Muscle layer of colon (tissue), 2 donors: ENCODE data around the gene KCP.

Experiments used
- H3K27ac ChIP-seq: one replicate; pipeline ENCODE4 v1.7.0; 2013; ENCODE audit warnings: low read depth, mild to moderate bottlenecking, low read length, moderate library complexity
- H3K27me3 ChIP-seq, 2 donors: one replicate each; pipeline ENCODE4 v1.7.0; 2013; ENCODE audit warnings: low read length in 2 of 2, mild to moderate bottlenecking in 2 of 2; ENCODE audit not compliant: insufficient read depth in 2 of 2, control insufficient read depth in 1 of 2
- H3K36me3 ChIP-seq: one replicate; pipeline ENCODE4 v1.7.0; 2013; ENCODE audit warnings: mild to moderate bottlenecking, low read length; ENCODE audit not compliant: insufficient read depth
- H3K4me1 ChIP-seq: one replicate; pipeline ENCODE4 v1.7.0; 2013; ENCODE audit warnings: mild to moderate bottlenecking, low read length; ENCODE audit not compliant: insufficient read depth
- H3K4me3 ChIP-seq, 2 donors: one replicate each; pipeline ENCODE4 v1.7.0; 2013; ENCODE audit warnings: low read length in 2 of 2, low read depth in 1 of 2, mild to moderate bottlenecking in 1 of 2, moderate library complexity in 1 of 2
- H3K9ac ChIP-seq: one replicate; pipeline ENCODE4 v1.7.0; 2013; ENCODE audit warnings: low read length
- H3K9me3 ChIP-seq: one replicate; pipeline ENCODE4 v1.7.0; 2013; ENCODE audit warnings: mild to moderate bottlenecking, low read length
- donor health status: abdominal sarcoma.
- donor health status: Adenocarcinoma of cecum.

KCP gene

DNA sequence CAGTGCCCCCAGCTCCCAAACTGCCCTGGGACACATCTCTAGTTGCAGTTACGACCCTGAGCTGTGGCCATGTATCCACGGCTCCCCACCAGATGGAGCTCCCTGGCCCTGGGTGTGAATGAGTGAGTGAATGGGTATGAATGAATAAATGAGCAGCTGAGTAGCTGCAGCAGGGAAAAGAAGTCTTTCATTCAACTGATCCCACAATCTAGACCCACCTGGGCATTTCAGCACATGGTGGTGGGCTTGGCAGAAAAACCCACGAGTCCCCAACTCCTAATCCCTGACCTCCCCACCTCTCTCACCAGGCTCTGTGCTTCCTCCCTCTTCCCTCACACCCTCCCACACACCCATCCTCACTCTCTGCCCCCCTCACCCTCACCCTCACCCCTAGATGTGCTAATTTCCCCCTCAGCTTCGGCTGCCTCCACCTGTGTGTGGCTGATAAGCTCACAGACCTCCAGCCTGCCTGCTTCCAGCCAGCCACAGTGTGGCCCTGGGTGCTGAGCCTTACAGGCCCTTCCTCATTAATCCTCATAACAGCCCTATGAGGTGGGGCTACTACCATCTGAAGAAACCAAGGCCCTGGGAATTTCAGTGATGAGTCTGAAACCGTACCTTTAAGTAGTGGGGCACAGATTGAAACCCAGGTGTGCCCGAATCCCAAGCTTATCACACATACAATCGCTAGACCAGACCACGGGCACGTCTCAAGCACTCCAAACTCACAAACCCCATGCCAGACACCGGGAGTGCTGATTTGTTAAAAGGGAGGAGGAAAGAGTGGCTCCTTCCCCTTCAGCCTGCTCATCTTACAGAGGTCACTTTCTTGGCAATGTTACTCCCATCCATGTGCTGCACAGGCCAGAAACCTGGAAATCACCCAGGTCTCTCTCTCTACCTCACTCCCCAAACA is 50.1 kb downstream of the KCP start:
- no peaks in the 10 kb centered on the region for H3K27me3 ChIP-seq
- H3K4me1 ChIP-seq = peaks cover 43% of the 10 kb centered on the region
- H3K27ac ChIP-seq = peak overlapping the region; percentile 63
- H3K36me3 ChIP-seq = peaks cover 23% of the 10 kb centered on the region
- no peaks in the 10 kb centered on the region for H3K9me3 ChIP-seq
- H3K9ac ChIP-seq = peak overlapping the region; percentile 7
- H3K4me3 ChIP-seq = no peak overlapping the region

DNA sequence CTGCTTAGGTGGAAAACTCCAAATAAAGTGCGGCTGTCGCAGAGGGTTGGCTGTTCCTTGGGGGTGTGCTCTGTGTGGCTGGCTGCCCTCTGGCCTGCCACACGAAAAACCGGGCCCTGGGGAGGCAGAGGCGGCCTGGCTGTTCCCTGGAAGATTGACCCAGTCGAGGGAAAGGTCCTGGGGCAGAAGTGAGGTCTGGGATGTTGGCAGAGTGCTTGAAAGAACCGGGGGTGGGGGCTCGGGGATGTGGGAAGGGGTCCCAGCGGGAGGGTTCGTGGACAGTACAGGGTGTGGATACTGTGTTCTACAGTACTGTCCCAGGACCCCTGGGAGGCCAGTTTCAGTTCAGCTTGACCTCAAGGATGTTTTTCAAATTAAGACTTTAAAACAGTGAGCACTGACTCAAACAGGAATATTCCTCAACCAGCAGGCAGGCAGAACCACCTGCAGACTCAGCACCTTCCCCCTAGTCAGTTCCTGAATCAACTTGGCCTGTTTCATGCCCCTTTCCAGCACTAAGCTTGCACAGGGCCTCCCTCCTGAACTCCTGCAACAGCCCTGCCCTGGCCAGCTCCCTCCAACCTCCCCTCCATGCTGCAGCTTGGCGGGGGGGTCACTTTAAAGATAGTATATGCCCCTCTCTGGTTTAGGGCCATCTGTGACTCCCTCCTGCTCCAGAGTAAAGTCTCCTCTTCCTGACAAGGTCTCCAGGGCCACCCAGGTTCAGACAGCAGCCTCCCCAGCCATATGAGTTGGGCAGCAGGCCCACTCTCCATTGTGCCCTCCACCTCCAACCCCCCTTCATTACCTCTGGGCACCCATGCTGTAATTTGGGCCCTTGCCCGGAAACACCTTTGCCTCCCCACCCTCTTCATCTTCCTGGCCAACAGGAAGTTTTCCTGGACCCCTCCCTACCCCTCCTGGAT is 51.0 kb downstream of the KCP start:
- Histone ChIP-seq H3K9ac (no peak overlapping the region), H3K9me3 (no peaks in the 10 kb centered on the region), H3K27me3 (no peaks in the 10 kb centered on the region), H3K27ac (peak overlapping the region; percentile 32), H3K36me3 (peaks cover 26% of the 10 kb centered on the region), H3K4me3 (no peak overlapping the region), H3K4me1 (peaks cover 43% of the 10 kb centered on the region)

DNA sequence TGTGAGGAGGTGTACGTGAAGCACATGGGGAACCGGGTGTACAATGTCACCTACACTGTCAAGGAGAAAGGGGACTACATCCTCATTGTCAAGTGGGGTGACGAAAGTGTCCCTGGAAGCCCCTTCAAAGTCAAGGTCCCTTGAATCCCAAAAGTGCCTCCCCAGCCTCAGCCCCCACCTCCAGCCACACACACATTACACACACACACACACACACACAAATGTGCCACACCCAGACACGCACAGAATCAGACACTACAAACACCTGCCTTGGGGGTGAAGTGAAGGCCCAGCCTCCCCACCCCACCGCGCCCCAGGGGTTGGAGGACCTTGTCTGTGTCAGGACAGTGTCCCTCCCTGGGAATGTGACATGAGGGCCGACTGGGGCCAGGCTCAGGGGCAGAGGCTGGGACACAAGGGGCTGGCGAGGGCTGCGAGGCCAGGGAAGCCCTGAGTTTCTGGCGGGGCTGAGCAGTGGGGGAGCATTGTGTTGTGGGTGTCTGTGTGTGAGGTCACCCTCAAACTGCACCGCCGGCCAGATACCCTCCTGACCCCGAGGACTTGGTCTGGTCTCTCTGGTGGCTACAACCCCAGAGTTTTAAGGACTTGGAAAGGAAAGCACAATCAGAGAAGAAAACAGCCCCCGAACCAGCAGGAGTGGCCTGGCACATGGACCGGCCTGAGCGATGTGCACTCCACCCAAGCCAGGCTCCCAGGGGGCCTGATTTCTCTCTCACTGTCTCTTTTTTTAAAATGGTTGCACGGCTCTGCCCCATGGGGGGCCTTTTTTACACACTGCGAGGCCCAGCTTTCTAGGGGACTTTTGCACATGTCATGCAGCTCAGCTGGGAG is 51.9 kb downstream of the KCP start:
- no peaks in the 10 kb centered on the region for H3K27me3 ChIP-seq
- H3K9me3 ChIP-seq = no peaks in the 10 kb centered on the region
- H3K4me1 ChIP-seq = peaks cover 39% of the 10 kb centered on the region
- no peak overlapping the region for H3K9ac ChIP-seq
- peaks cover 33% of the 10 kb centered on the region for H3K36me3 ChIP-seq
- H3K27ac ChIP-seq = peak overlapping the region; percentile 72
- no peak overlapping the region for H3K4me3 ChIP-seq

- Histone ChIP-seq H3K36me3 (peaks cover 58% of the 10 kb centered on the region), H3K9me3 (no peaks in the 10 kb centered on the region), H3K27me3 (no peaks in the 10 kb centered on the region), H3K9ac (no peak overlapping the region), H3K4me1 (peaks cover 29% of the 10 kb centered on the region), H3K4me3 (no peak overlapping the region), H3K27ac (no peak overlapping the region)
These were observed 54.3 kb downstream of the KCP start for GRCh38 chr7:128856001-128856718.

GRCh38 chr7:128855559-128855958 is 55.0 kb downstream of the KCP start:
- Histone ChIP-seq H3K27me3 (no peaks in the 10 kb centered on the region), H3K27ac (no peak overlapping the region), H3K36me3 (peaks cover 64% of the 10 kb centered on the region), H3K4me1 (peaks cover 23% of the 10 kb centered on the region), H3K4me3 (no peak overlapping the region), H3K9ac (no peak overlapping the region), H3K9me3 (no peaks in the 10 kb centered on the region)

DNA sequence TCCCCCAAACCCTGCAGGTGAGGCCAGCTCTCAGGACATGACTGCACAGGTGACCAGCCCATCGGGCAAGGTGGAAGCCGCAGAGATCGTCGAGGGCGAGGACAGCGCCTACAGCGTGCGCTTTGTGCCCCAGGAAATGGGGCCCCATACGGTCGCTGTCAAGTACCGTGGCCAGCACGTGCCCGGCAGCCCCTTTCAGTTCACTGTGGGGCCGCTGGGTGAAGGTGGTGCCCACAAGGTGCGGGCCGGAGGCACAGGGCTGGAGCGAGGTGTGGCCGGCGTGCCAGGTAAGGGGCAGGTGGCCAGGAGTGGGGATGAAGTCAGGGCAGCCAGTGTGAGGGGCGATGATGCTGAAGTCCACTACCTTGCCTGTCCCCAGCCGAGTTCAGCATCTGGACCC is 56.1 kb downstream of the KCP start:
- Histone ChIP-seq H3K9me3 (no peaks in the 10 kb centered on the region), H3K36me3 (peaks cover 75% of the 10 kb centered on the region), H3K27ac (no peak overlapping the region), H3K4me1 (peaks cover 11% of the 10 kb centered on the region), H3K4me3 (no peak overlapping the region), H3K27me3 (no peaks in the 10 kb centered on the region), H3K9ac (no peak overlapping the region)

DNA sequence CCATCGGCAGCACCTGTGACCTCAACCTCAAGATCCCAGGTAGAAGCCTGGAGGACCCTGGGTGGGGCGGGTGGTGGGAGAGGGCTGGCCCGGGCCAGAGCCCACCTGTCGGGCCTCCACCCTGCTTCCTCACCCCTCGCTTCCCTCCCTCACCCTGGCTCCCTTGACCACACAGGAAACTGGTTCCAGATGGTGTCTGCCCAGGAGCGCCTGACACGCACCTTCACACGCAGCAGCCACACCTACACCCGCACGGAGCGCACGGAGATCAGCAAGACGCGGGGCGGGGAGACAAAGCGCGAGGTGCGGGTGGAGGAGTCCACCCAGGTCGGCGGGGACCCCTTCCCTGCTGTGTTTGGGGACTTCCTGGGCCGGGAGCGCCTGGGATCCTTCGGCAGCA is 56.7 kb downstream of the KCP start:
- H3K9ac ChIP-seq = no peak overlapping the region
- no peak overlapping the region for H3K4me3 ChIP-seq
- peaks cover 5% of the 10 kb centered on the region for H3K4me1 ChIP-seq
- no peaks in the 10 kb centered on the region for H3K9me3 ChIP-seq
- H3K36me3 ChIP-seq = peaks cover 81% of the 10 kb centered on the region
- H3K27ac ChIP-seq = no peak overlapping the region
- no peaks in the 10 kb centered on the region for H3K27me3 ChIP-seq

DNA sequence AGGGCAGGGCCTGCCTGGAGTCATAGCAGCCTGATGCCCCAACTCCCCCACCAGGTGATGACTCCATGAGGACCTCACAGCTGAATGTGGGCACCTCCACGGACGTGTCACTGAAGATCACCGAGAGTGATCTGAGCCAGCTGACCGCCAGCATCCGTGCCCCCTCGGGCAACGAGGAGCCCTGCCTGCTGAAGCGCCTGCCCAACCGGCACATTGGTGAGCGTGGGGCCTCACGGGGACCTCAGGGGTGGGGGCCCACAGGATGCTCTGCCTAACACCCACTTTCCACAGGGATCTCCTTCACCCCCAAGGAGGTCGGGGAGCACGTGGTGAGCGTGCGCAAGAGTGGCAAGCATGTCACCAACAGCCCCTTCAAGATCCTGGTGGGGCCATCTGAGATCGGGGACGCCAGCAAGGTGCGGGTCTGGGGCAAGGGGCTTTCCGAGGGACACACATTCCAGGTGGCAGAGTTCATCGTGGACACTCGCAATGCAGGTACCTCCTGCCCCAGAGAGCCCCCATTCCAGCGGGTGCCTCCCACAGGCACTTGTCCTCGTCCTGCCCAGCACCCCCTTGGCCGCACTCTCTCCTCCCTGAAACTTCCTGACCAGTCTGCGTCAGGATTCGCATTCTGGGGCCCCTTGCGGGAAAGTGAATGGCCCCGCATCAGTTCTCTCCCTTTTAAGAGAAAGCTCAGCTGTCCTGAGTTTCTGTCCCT is 57.8 kb downstream of the KCP start:
- Histone ChIP-seq H3K4me1 (no peaks in the 10 kb centered on the region), H3K27me3 (no peaks in the 10 kb centered on the region), H3K4me3 (no peak overlapping the region), H3K9ac (no peak overlapping the region), H3K9me3 (no peaks in the 10 kb centered on the region), H3K27ac (no peak overlapping the region), H3K36me3 (peaks cover 92% of the 10 kb centered on the region)

- Histone ChIP-seq H3K9ac (no peak overlapping the region), H3K27ac (no peak overlapping the region)
These were observed 60.6 kb downstream of the KCP start for GRCh38 chr7:128849804-128850490.

DNA sequence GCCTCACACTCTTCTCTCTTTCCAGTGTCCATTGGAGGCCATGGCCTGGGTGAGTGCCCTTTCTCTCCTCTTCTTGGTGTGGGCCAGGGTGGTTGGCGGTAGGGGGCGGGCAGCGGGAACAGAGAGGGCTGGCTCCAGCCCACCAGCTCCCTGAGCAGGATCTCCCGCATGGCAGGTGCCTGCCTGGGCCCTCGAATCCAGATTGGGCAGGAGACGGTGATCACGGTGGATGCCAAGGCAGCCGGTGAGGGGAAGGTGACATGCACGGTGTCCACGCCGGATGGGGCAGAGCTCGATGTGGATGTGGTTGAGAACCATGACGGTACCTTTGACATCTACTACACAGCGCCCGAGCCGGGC is 61.4 kb downstream of the KCP start:
- Histone ChIP-seq H3K4me1 (no peaks in the 10 kb centered on the region), H3K4me3 (no peak overlapping the region), H3K27ac (no peak overlapping the region), H3K9ac (no peak overlapping the region), H3K9me3 (no peaks in the 10 kb centered on the region), H3K27me3 (no peaks in the 10 kb centered on the region), H3K36me3 (peaks cover 100% of the 10 kb centered on the region)

More at GRCh38 chr7:128849804-128850490, 60.6 kb downstream of the KCP start:
- Histone ChIP-seq H3K36me3 (peaks cover 98% of the 10 kb centered on the region), H3K4me3 (no peak overlapping the region), H3K27me3 (no peaks in the 10 kb centered on the region), H3K9me3 (no peaks in the 10 kb centered on the region), H3K4me1 (no peaks in the 10 kb centered on the region)
